Activated CD4-positive, alpha-beta T cell treated with anti-CD3 and anti-CD28 coated beads, Interleukin-2, Interleukin-6, amounts not matched to agents 100 ng/mL and 50 ng/mL, durations not matched to agents 16 hours and 8 hours (primary cell): Measurements from ENCODE around the gene UBE2R2.
A peak's percentile ranks its signal among the peaks of the same experiment; 100 is the strongest.
"Not testable (repeated sequence)": the region's sequence is repeated elsewhere in the genome, so short reads cannot be mapped to it uniquely, and the experiment has no call there.

Experiments used
- DNase-seq: peaks from one replicate; pipeline ENCODE4 v3.0.0-alpha.2; 2020

Gene UBE2R2, protein sequence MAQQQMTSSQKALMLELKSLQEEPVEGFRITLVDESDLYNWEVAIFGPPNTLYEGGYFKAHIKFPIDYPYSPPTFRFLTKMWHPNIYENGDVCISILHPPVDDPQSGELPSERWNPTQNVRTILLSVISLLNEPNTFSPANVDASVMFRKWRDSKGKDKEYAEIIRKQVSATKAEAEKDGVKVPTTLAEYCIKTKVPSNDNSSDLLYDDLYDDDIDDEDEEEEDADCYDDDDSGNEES

GRCh38 chr9:33816327-33817252 lies at the start of gene UBE2R2:
Gene UBE2R2, plus strand, starts transcription at chr9:33817160. Its CDS starts 598 bp downstream, at chr9:33817758.
- DNase-seq, result peak; percentile 95

DNA sequence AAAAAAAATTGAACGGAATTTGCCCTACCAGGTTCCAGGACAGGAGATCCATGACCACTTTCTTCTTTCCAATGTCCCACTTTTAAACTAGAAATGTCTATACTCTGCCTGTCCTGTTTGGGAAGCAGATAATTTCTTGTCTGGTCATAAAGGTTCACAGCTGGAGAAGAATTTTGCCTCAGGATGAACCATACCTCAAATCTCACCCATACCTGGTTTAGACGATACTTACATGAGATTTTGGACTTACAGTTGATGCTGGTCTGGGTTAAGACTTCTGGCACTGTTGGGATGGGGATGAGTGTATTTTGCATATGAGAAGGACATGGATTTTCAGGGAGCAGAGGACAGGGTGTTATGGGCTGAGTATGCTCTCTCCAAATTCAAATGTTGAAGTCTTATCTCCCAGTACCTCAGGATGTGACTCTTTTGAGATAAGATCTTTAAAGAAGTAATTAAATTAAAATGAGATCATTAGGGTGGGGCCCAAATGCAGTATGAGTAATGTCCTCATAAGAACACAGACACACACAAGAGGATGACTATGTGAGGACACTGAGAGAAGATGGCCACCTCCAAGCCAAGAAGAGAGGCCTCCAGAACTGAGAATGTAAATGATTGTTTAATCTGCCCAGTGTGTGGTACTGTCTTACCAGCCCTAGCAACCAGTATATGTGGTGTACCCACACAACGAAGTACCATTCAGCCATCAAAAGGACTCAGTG lies 46.6 kb upstream of the UBE2R2 start:
- not testable (repeated sequence) for DNase-seq

- not testable (repeated sequence) for DNase-seq
Observed at GRCh38 chr9:33773135-33773534, 43.8 kb upstream of the UBE2R2 start.

- not testable (repeated sequence) for DNase-seq
Observed at GRCh38 chr9:33774074-33774659, 42.8 kb upstream of the UBE2R2 start.

DNA sequence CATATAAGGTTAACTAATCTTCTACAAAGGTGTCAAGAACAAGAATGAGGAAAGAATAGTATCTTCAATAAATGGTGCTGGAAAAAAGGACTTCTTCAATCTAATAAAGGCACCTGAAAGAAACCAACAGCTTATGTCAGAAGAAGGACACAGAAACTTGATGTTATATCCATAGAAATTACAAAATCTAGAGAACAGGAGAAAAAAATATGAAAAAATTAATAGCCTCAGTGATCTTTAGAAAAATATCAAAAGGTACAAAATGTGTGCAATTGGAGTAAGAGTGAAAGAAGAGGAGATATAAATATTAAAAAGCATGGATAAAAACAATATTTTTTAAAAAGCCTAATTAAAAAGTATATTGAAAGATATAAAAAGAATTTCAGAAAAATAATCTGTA lies 40.4 kb upstream of the UBE2R2 start:
- DNase-seq, result no peak

- peak; percentile 74 for DNase-seq
Observed at GRCh38 chr9:33778700-33779351, 38.1 kb upstream of the UBE2R2 start.

- no peak for DNase-seq
Observed at GRCh38 chr9:33780276-33780675, 36.7 kb upstream of the UBE2R2 start.

DNA sequence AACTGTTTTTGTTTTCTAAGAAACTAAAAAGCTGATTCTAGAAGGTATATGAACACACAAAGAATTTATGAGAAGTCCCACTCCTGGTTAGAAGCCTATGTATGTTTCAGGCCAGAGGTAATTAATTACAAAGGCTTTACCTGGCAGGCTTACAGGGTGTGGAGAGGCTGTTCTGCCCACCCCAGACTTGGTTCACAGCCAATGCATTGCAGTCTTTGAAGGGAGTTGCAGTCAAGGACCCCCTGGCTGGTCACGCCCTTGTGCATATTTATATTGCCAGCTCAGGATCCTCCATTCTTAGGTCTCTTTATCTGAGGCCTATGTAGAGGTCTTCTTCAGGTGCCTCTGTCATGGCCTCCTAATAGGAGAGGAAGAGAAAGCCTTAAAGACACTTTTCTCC lies 35.2 kb upstream of the UBE2R2 start:
- DNase-seq, result no peak

GRCh38 chr9:33782395-33783152 lies 34.4 kb upstream of the UBE2R2 start:
- DNase-seq, result no peak

DNA sequence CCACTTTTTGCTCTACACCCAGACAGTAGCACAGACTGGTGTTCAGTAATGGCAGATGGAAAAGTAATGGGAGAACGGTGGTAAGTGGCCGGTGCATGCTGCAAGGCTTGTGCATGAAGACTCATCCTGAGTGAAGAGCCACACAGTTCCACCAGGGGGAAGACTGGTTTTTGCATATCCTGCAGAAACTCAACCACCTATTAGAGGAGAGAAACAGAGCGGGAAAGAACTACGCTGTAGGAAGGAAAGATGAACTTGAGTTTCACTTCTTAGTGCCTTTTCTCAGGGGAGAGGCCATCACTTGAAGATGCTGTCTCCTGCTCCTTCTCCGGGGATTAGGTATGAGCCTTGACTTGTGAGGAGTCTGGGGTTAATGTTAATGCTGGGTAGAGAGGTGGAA lies 31.0 kb upstream of the UBE2R2 start:
- no peak for DNase-seq

- no peak for DNase-seq
Observed at GRCh38 chr9:33786681-33787080, 30.3 kb upstream of the UBE2R2 start.

DNA sequence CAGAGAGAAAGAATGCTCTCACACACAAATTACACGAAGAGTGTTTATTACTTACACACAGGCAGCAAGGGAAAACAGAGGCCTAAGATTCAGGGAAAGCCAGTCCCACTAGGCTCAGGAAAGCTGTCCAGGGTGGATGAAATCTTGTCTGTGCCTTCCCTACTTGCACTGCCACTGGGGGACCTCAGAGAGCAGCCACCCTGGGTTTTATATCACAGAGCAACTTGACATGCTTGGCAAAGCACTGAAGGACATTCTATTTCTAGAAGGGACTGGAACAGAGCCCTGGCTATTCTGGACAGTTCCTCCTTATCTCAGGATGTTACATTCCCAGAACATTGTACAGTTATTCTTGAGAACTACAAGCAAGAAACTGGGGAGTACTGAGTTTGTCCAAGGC lies 29.1 kb upstream of the UBE2R2 start:
- no peak for DNase-seq

DNA sequence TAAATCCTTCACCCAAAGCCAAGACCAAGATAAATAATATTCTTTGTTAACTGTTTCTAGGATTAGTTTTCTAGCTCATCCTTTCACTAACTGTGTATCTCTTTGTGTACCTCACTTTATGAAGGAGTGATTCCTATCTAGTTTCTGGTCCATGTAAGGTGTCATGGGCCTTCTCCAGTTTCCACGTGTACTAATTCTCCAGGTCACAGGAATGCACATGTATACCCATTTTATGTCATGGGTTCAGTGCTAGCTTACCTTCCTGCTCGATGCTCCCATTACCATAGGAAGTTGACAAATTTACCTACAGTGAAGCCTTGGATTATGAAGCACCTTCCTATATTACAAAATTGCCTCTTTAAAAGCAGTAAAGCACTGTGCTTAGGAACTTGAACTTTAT lies 27.5 kb upstream of the UBE2R2 start:
- DNase-seq, result not testable (repeated sequence)

- DNase-seq, result no peak
Observed at GRCh38 chr9:33791117-33791516, 25.8 kb upstream of the UBE2R2 start.

GRCh38 chr9:33793496-33793895 lies 23.5 kb upstream of the UBE2R2 start:
- not testable (repeated sequence) for DNase-seq

DNA sequence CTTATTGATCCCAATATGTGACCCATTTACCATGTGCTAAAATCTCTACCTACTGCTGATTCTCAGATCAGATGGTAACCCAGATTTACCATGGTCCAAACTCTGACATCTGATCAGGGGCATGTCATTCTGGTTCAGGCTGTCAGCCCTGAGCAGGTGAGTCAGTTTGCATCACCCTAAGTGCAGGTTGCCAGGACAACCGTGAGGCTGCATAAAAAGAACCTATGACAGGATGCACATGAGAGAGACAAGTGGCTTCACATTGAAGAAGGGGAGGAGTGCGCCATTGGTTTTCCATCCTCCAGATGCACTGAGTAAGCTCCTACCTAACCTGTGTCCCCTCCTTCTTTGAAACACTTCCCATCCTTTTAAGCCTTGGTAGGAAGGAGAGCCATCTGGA lies 22.4 kb upstream of the UBE2R2 start:
- no peak for DNase-seq

DNA sequence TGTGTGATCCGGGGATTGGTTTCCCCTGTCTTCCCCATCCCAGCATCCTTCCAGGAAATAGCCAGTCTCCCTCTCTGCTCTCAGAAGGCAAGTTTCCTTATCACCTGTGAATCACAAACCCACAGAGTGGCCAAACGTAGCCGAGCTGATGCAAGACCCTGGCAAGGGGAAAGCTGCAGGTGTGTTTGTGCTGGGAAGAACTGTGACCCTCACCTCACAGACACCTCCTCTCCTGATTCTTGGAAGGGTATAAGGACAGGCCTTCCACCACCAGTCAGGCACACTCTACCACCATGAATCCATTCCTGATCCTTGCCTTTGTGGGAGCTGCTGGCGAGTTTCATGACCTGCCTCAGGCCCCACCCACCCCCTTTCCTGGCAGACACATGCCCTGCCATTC lies 21.7 kb upstream of the UBE2R2 start, which contains the start of gene PRSS3:
TSS of gene PRSS3 (plus strand) at position 281 of the 400 bp plus-strand sequence. CDS start at position 294, 13 bp downstream.
- DNase-seq, result no peak

- DNase-seq, result no peak
Observed at GRCh38 chr9:33795819-33796218, 21.1 kb upstream of the UBE2R2 start.

- DNase-seq, result not testable (repeated sequence)
Observed at GRCh38 chr9:33796679-33797078, 20.3 kb upstream of the UBE2R2 start.

DNA sequence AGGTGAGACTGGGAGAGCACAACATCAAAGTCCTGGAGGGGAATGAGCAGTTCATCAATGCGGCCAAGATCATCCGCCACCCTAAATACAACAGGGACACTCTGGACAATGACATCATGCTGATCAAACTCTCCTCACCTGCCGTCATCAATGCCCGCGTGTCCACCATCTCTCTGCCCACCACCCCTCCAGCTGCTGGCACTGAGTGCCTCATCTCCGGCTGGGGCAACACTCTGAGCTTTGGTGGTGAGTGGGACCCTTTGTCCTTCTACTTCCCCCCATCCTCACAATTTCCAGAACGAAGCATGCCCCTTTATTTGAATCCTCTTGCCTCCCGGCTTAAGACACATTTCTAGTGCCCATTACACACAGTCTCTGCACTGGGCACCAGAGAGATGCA lies 19.1 kb upstream of the UBE2R2 start:
- DNase-seq, result no peak

DNA sequence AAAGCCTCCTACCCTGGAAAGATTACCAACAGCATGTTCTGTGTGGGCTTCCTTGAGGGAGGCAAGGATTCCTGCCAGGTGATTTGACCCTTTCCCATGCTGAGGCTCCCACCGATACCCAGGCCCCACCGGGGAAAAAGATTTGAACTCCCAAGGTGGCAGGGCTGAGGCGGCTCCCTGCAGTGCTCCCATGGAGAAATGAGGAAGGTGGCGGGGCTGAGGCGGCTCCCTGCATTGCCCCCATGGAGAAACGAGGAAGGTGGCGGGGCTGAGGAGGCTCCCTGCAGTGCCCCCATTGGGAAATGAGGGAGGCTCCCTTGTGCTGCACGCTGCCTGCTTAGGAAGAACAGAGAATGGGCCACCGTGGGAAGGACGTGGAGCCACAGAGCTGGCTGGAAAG lies 18.4 kb upstream of the UBE2R2 start:
- DNase-seq, result no peak
